Stimulated activated CD8-positive, alpha-beta memory T cell treated with anti-CD3 and anti-CD28 coated beads, Interleukin-15, amount 100 ng/mL, for 1 hour (primary cell): Measurements from ENCODE around the gene STK38L.

ENCODE experiments used
- DNase-seq: peaks from one replicate; pipeline ENCODE4 v3.0.0-alpha.2; 2020; ENCODE audit warnings: low read depth

STK38L gene

GRCh38 chr12:27319409-27319808, 75.3 kb downstream of the STK38L start:
- no peak for DNase-seq

- DNase-seq: no peak
Observed at GRCh38 chr12:27319848-27320247, 75.8 kb downstream of the STK38L start.

- no peak for DNase-seq
Observed at GRCh38 chr12:27324530-27324929, 80.4 kb downstream of the STK38L start.

GRCh38 chr12:27330846-27331245, 86.8 kb downstream of the STK38L start:
- DNase-seq: no peak

GRCh38 chr12:27331291-27331926, 87.3 kb downstream of the STK38L start:
- DNase-seq: no peak

- no peak for DNase-seq
Observed at GRCh38 chr12:27331927-27332324, 87.8 kb downstream of the STK38L start.

- DNase-seq: no peak
Observed at GRCh38 chr12:27332407-27332713, 88.3 kb downstream of the STK38L start.

GRCh38 chr12:27332714-27333402, 88.8 kb downstream of the STK38L start, which contains the start of gene BMAL2:
Gene BMAL2, plus strand, starts transcription at chr12:27332836. Its CDS starts 237 bp downstream, at chr12:27333073.
- DNase-seq: no peak

- DNase-seq: no peak
Observed at GRCh38 chr12:27333403-27334009, 89.4 kb downstream of the STK38L start.

- no peak for DNase-seq
Observed at GRCh38 chr12:27334042-27334720, 90.1 kb downstream of the STK38L start.

- no peak for DNase-seq
Observed at GRCh38 chr12:27334721-27335082, 90.6 kb downstream of the STK38L start.

- DNase-seq: no peak
Observed at GRCh38 chr12:27335364-27336281, 91.5 kb downstream of the STK38L start.

- DNase-seq: no peak
Observed at GRCh38 chr12:27336282-27336653, 92.2 kb downstream of the STK38L start.

GRCh38 chr12:27337376-27337775, 93.3 kb downstream of the STK38L start:
- no peak for DNase-seq

- DNase-seq: no peak
Observed at GRCh38 chr12:27338473-27338872, 94.4 kb downstream of the STK38L start.

GRCh38 chr12:27340971-27341370, 96.9 kb downstream of the STK38L start:
- no peak for DNase-seq

GRCh38 chr12:27342536-27342935, 98.5 kb downstream of the STK38L start:
- DNase-seq: no peak

- no peak for DNase-seq
Observed at GRCh38 chr12:27343255-27344000, 99.3 kb downstream of the STK38L start.

GRCh38 chr12:27344246-27344645, 100.2 kb downstream of the STK38L start:
- DNase-seq: no peak

GRCh38 chr12:27344760-27345159, 100.7 kb downstream of the STK38L start:
- DNase-seq: no peak

- no peak for DNase-seq
Observed at GRCh38 chr12:27345376-27345775, 101.3 kb downstream of the STK38L start.
